ENCODE measurements around the gene COMMD10. TPM values are rescaled to one million over a fixed set of nuclear protein-coding genes. Genes with fewer than 3 reads are reported as not detected.
"Not testable (repeated sequence)": the region's sequence is repeated elsewhere in the genome, so short reads cannot be mapped to it uniquely, and the experiment has no call there.

COMMD10 gene
- polyA plus RNA-seq, 10 donors = 25.0 to 37.7 (median 30.8) TPM

- no peak for DNase-seq
Measured at GRCh38 chr5:116090302-116090701, 5.5 kb downstream of the COMMD10 start.

- DNase-seq = no peak
Measured at GRCh38 chr5:116091416-116091815, 6.6 kb downstream of the COMMD10 start.

GRCh38 chr5:116097301-116097700 lies 12.5 kb downstream of the COMMD10 start:
- DNase-seq = no peak

GRCh38 chr5:116098998-116099397 lies 14.2 kb downstream of the COMMD10 start:
- no peak for DNase-seq

GRCh38 chr5:116104941-116105340 lies 20.1 kb downstream of the COMMD10 start:
- DNase-seq = not testable (repeated sequence)

- DNase-seq = no peak
Measured at GRCh38 chr5:116115163-116115562, 30.3 kb downstream of the COMMD10 start.

GRCh38 chr5:116130471-116130870 lies 45.6 kb downstream of the COMMD10 start:
- DNase-seq = peak in 1 of 3 donors; percentile 12

GRCh38 chr5:116130976-116131375 lies 46.2 kb downstream of the COMMD10 start:
- no peak for DNase-seq

GRCh38 chr5:116133281-116133680 lies 48.5 kb downstream of the COMMD10 start:
- DNase-seq = no peak

GRCh38 chr5:116135344-116135743 lies 50.5 kb downstream of the COMMD10 start:
- no peak for DNase-seq

GRCh38 chr5:116137544-116138378 lies 52.9 kb downstream of the COMMD10 start:
- peak; percentile 57 to 81 (median 60) for DNase-seq

- DNase-seq = no peak
Measured at GRCh38 chr5:116142495-116142894, 57.7 kb downstream of the COMMD10 start.

- no peak for DNase-seq
Measured at GRCh38 chr5:116144103-116144502, 59.3 kb downstream of the COMMD10 start.

- DNase-seq = no peak
Measured at GRCh38 chr5:116144991-116145390, 60.2 kb downstream of the COMMD10 start.

- DNase-seq = no peak
Measured at GRCh38 chr5:116145416-116145815, 60.6 kb downstream of the COMMD10 start.

- DNase-seq = peak in 1 of 3 donors; percentile 11
Measured at GRCh38 chr5:116152169-116152568, 67.3 kb downstream of the COMMD10 start.

- DNase-seq = no peak
Measured at GRCh38 chr5:116153687-116154174, 68.9 kb downstream of the COMMD10 start.

- DNase-seq = no peak
Measured at GRCh38 chr5:116154252-116154651, 69.4 kb downstream of the COMMD10 start.

GRCh38 chr5:116154931-116155330 lies 70.1 kb downstream of the COMMD10 start:
- DNase-seq = no peak

- no peak for DNase-seq
Measured at GRCh38 chr5:116157902-116158301, 73.1 kb downstream of the COMMD10 start.

GRCh38 chr5:116159006-116159405 lies 74.2 kb downstream of the COMMD10 start:
- no peak for DNase-seq

GRCh38 chr5:116174111-116174510 lies 89.3 kb downstream of the COMMD10 start:
- DNase-seq = no peak

- no peak for DNase-seq
Measured at GRCh38 chr5:116176121-116176520, 91.3 kb downstream of the COMMD10 start.

- DNase-seq = no peak
Measured at GRCh38 chr5:116178925-116179324, 94.1 kb downstream of the COMMD10 start.
